HCT116 (cell line): ENCODE measurements around the gene ABCE1. TPM values are rescaled to one million over a fixed set of nuclear protein-coding genes. Genes with fewer than 3 reads are reported as not detected.

ENCODE experiments used
- ATAC-seq: fragments of 200-7000 bp; cut with Tn5 transposase; 2 replicates; pipeline ENCODE4 v1.9.1; 2020; ENCODE audit warnings: mild to moderate bottlenecking, moderate library complexity
- BruUV-seq: library from RNA; stranded (reverse); fragments of 400-500 nt; replicated peaks from 2 replicates; lab custom pipeline; 2021; lab: Mats Ljungman, UMichigan
- CTCF ChIA-PET: fragments of 300-600 bp; sonication (Branson Sonifier 250); formaldehyde crosslinking; loops from one replicate; lab custom pipeline; 2021; ENCODE audit warnings: antibody characterized with exemption; lab: Charles Lee
- POLR2A ChIA-PET: fragments of 300-600, 350-600 bp; sonication (Branson Sonifier 250); formaldehyde crosslinking; loops from one replicate; lab custom pipeline; 2021; ENCODE audit warnings: antibody characterized with exemption; lab: Charles Lee
- RAD21 ChIA-PET, 2 experiments: fragments of 300-600 bp; sonication (Branson Sonifier 250); formaldehyde crosslinking; loops; one replicate each; lab custom pipeline; 2023; ENCODE audit warnings: low total read pairs in 2 of 2; ENCODE audit not compliant: uncharacterized antibody in 2 of 2, unreplicated experiment in 2 of 2, low non-redundant PET in 1 of 2; lab: Charles Lee
- DNase-seq: peaks from one replicate; pipeline ENCODE4 v3.0.0-alpha.2; 2010; ENCODE audit warnings: low read depth, low spot score
- H2AFZ ChIP-seq: fragments of 200-600 bp; shearing (Covaris generic), sonication (generic); 2 replicates; pipeline ENCODE4 v1.6.1; 2017; ENCODE audit warnings: low read depth, mixed run types, mixed read lengths, antibody characterized with exemption, low read length; ENCODE audit not compliant: poor library complexity, severe bottlenecking
- H3K27ac ChIP-seq: 2 replicates; pipeline ENCODE4 v1.5.1; 2012; ENCODE audit warnings: low read depth, low read length
- H3K27me3 ChIP-seq: fragments of 200-600 bp; sonication (generic); 2 replicates; pipeline ENCODE4 v1.6.1; 2016; ENCODE audit warnings: mixed run types, low read length, mixed read lengths; ENCODE audit not compliant: insufficient read depth
- H3K36me3 ChIP-seq, 2 experiments: fragments of 200-500 bp in 1 of 2; fragments of 200-600 bp in 1 of 2; sonication (Bioruptor generic) in 1 of 2; sonication (generic) in 1 of 2; 2 replicates each; pipeline versions ENCODE4 v1.5.1 to v1.6.1; 2014 to 2016; ENCODE audit warnings: low read length in 2 of 2, inconsistent platforms in 1 of 2, mixed read lengths in 1 of 2, mixed run types in 1 of 2; ENCODE audit not compliant: insufficient read depth in 2 of 2, control insufficient read depth in 1 of 2
- H3K4me1 ChIP-seq, 2 experiments: fragments of 200-600 bp in 1 of 2; sonication (generic) in 1 of 2; 2 replicates each; pipeline versions ENCODE4 v1.5.1 to v1.6.1; 2012 to 2017; ENCODE audit warnings: low read length in 2 of 2, inconsistent platforms in 1 of 2, mild to moderate bottlenecking in 1 of 2, mixed read lengths in 1 of 2, mixed run types in 1 of 2, moderate library complexity in 1 of 2; ENCODE audit not compliant: insufficient read depth in 2 of 2, control insufficient read depth in 1 of 2
- H3K4me2 ChIP-seq: fragments of 200-600 bp; sonication (generic); 2 replicates; pipeline ENCODE4 v1.6.1; 2017; ENCODE audit warnings: mixed run types, low read length, mixed read lengths
- H3K4me3 ChIP-seq, 2 experiments: fragments of 200-600 bp in 1 of 2; sonication (generic) in 1 of 2; replicated peaks in 1 of 2; 2 replicates each; pipeline ENCODE4 v1.5.1; 2011 to 2016; ENCODE audit warnings: low read length in 2 of 2, control low read depth in 1 of 2, low read depth in 1 of 2, mild to moderate bottlenecking in 1 of 2, mixed read lengths in 1 of 2, mixed run types in 1 of 2
- H3K79me2 ChIP-seq: fragments of 200-600 bp; sonication (generic); 2 replicates; pipeline ENCODE4 v1.6.1; 2017; ENCODE audit warnings: mild to moderate bottlenecking, mixed run types, low read length, moderate library complexity, mixed read lengths; ENCODE audit not compliant: insufficient read depth
- H3K9ac ChIP-seq: fragments of 200-600 bp; sonication (generic); 2 replicates; pipeline ENCODE4 v1.6.1; 2016; ENCODE audit warnings: low read length, mixed read lengths
- H3K9me2 ChIP-seq: fragments of 200-600 bp; sonication (generic), shearing (Covaris generic); 2 replicates; pipeline ENCODE4 v1.6.1; 2017; ENCODE audit warnings: mixed run types, mild to moderate bottlenecking, moderate library complexity; ENCODE audit not compliant: insufficient read depth
- H3K9me3 ChIP-seq, 2 experiments: fragments of 200-500 bp in 1 of 2; fragments of 200-600 bp in 1 of 2; sonication (Bioruptor generic) in 1 of 2; sonication (generic) in 1 of 2; 2 replicates each; pipeline ENCODE4 v1.6.1; 2014 to 2017; ENCODE audit warnings: low read length in 2 of 2, mixed read lengths in 2 of 2, inconsistent platforms in 1 of 2, low read depth in 1 of 2, mild to moderate bottlenecking in 1 of 2, mixed run types in 1 of 2, moderate library complexity in 1 of 2; ENCODE audit not compliant: control insufficient read depth in 1 of 2, insufficient read depth in 1 of 2
- H4K20me1 ChIP-seq: fragments of 200-600 bp; sonication (generic), shearing (Covaris generic); 2 replicates; pipeline ENCODE4 v1.6.1; 2017; ENCODE audit warnings: mixed run types, mild to moderate bottlenecking, moderate library complexity; ENCODE audit not compliant: insufficient read depth
- CEBPB ChIP-seq: IDR thresholded peaks from 2 replicates; pipeline ENCODE4 v1.6.1; 2012; ENCODE audit warnings: low read depth
- ELF1 ChIP-seq: IDR thresholded peaks from 2 replicates; pipeline ENCODE4 v1.6.1; 2012; ENCODE audit warnings: low read depth, borderline replicate concordance
- FOSL1 ChIP-seq: IDR thresholded peaks from 2 replicates; pipeline ENCODE4 v1.6.1; 2012; ENCODE audit warnings: low read depth
- JUND ChIP-seq: IDR thresholded peaks from 2 replicates; pipeline ENCODE4 v1.6.1; 2012
- POLR2AphosphoS5 ChIP-seq: IDR thresholded peaks from 2 replicates; pipeline ENCODE4 v1.6.1; 2011; ENCODE audit warnings: mild to moderate bottlenecking, low read depth, low read length, moderate library complexity
- RAD21 ChIP-seq: IDR thresholded peaks from 2 replicates; pipeline ENCODE4 v1.6.1; 2012; ENCODE audit warnings: low read depth, mild to moderate bottlenecking
- SP1 ChIP-seq: IDR thresholded peaks from 2 replicates; pipeline ENCODE4 v1.6.1; 2012; ENCODE audit warnings: low read depth
- YY1 ChIP-seq: IDR thresholded peaks from 2 replicates; pipeline ENCODE4 v1.6.1; 2011; ENCODE audit warnings: low read length, low read depth, moderate library complexity, mild to moderate bottlenecking; ENCODE audit not compliant: insufficient replicate concordance; ENCODE audit errors: extremely low read depth
- ZFX ChIP-seq: fragments of 450-650 bp; IDR thresholded peaks from 2 replicates; pipeline ENCODE4 v1.6.1; 2017
- intact Hi-C: fragments of 100-400 bp; cut with micrococcal nuclease; formaldehyde crosslinking; loops from 2 replicates; pipeline ENCODE4 v1.10.0; 2022
- total RNA-seq: library from RNA; stranded (reverse); gene quantifications from one replicate; pipeline ENCODE4 v1.2.1, GENCODE V29; 2021; ENCODE audit not compliant: unreplicated experiment
- TF ChIP-seq, protein P1 (sequence below): IDR thresholded peaks from 2 replicates; pipeline ENCODE4 v1.6.1; 2012; ENCODE audit warnings: low read depth
- TF ChIP-seq, protein P2 (sequence below): IDR thresholded peaks from 2 replicates; pipeline ENCODE4 v1.6.1; 2011; ENCODE audit warnings: mild to moderate bottlenecking, low read length, moderate library complexity; ENCODE audit not compliant: insufficient replicate concordance; ENCODE audit errors: extremely low read depth

The ABCE1 gene
- total RNA-seq, 1 experiment from 2014 or later: 145 TPM

DNA sequence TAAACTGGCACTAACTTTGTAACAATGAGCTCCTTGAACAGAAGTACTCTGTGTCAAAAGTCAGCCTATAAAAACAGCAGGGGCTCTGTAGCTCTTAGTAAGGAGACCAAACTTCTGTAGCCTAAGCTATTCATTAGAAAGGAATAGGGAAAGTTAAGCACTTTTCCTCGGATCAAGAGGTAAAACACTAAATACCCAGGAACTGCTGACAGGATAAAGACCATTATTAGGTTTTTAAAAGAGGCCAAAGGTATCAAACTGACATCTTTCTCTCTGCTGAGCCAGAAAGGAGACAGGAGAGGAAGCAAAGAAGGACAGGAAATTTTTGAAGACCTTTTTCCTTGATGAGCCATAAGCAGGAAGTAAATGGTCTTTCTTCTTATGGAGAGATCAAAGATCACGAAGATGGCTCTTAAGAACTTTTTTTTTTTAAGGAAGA lies 32.0 kb upstream of the ABCE1 start:
- peaks cover 0 to 5% of the 10 kb centered on the region in 2 experiments; a peak in 1 of 4 replicates for H3K36me3 ChIP-seq
- no peak overlapping the region for H2AFZ ChIP-seq
- H3K4me2 ChIP-seq: peak overlapping the region; percentile 68
- intact Hi-C loops: loop anchor here (10.0 kb wide), 2 partner anchors 451 to 501 kb away; no protein-coding TSS in a partner anchor
- ChIA-PET CTCF (no interaction called here), POLR2A (no interaction called here), RAD21 (no interaction called here)
- TF ChIP-seq ELF1 (no peak; the same call in 1 of the 2 replicates), JUND (0 out of 2 replicates have a peak, but pooled peaks have one; percentile 25), RAD21 (no peak), YY1 (no peak), CEBPB (peak; percentile 47; the same call in 1 of the 2 replicates), FOSL1 (peak; percentile 35; the same call in 1 of the 2 replicates), SP1 (peak; percentile 45), ZFX (no peak), POLR2AphosphoS5 (no peak)
- TF ChIP-seq, protein P1, sequence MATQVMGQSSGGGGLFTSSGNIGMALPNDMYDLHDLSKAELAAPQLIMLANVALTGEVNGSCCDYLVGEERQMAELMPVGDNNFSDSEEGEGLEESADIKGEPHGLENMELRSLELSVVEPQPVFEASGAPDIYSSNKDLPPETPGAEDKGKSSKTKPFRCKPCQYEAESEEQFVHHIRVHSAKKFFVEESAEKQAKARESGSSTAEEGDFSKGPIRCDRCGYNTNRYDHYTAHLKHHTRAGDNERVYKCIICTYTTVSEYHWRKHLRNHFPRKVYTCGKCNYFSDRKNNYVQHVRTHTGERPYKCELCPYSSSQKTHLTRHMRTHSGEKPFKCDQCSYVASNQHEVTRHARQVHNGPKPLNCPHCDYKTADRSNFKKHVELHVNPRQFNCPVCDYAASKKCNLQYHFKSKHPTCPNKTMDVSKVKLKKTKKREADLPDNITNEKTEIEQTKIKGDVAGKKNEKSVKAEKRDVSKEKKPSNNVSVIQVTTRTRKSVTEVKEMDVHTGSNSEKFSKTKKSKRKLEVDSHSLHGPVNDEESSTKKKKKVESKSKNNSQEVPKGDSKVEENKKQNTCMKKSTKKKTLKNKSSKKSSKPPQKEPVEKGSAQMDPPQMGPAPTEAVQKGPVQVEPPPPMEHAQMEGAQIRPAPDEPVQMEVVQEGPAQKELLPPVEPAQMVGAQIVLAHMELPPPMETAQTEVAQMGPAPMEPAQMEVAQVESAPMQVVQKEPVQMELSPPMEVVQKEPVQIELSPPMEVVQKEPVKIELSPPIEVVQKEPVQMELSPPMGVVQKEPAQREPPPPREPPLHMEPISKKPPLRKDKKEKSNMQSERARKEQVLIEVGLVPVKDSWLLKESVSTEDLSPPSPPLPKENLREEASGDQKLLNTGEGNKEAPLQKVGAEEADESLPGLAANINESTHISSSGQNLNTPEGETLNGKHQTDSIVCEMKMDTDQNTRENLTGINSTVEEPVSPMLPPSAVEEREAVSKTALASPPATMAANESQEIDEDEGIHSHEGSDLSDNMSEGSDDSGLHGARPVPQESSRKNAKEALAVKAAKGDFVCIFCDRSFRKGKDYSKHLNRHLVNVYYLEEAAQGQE: no peak
- TF ChIP-seq, protein P2, sequence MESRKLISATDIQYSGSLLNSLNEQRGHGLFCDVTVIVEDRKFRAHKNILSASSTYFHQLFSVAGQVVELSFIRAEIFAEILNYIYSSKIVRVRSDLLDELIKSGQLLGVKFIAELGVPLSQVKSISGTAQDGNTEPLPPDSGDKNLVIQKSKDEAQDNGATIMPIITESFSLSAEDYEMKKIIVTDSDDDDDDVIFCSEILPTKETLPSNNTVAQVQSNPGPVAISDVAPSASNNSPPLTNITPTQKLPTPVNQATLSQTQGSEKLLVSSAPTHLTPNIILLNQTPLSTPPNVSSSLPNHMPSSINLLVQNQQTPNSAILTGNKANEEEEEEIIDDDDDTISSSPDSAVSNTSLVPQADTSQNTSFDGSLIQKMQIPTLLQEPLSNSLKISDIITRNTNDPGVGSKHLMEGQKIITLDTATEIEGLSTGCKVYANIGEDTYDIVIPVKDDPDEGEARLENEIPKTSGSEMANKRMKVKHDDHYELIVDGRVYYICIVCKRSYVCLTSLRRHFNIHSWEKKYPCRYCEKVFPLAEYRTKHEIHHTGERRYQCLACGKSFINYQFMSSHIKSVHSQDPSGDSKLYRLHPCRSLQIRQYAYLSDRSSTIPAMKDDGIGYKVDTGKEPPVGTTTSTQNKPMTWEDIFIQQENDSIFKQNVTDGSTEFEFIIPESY: no peak
- H3K27ac ChIP-seq: peak overlapping the region; percentile 56
- DNase-seq (peak; percentile 60), ATAC-seq (peak; percentile 81)
- peaks cover 3% of the 10 kb centered on the region; the same call in 1 of the 2 replicates for H4K20me1 ChIP-seq
- H3K4me3 ChIP-seq: peak overlapping the region in 1 of 2 experiments; percentile 30; a peak in 2 of 4 replicates
- peaks cover 41% of the 10 kb centered on the region for H3K79me2 ChIP-seq
- no TSS peak for BruUV-seq
- H3K9ac ChIP-seq: peak overlapping the region; percentile 21
- H3K9me2 ChIP-seq: no peaks in the 10 kb centered on the region
- no peaks in the 10 kb centered on the region for H3K9me3 ChIP-seq
- H3K27me3 ChIP-seq: no peaks in the 10 kb centered on the region
- peaks cover 10 to 35% of the 10 kb centered on the region in 2 experiments; a peak in 3 of 4 replicates for H3K4me1 ChIP-seq
